ENCODE results near the gene SNED1. TPM values are rescaled to one million over a fixed set of nuclear protein-coding genes. Genes with fewer than 3 reads are reported as not detected.

The SNED1 gene
- total and polyA plus RNA-seq, 2 donors: 3.2 to 7.1 TPM

GRCh38 chr2:241109210-241110088 is 111.0 kb downstream of the SNED1 start:
- Histone ChIP-seq H3K27me3 (ENCODE audit: control insufficient read depth in 2 of 2, insufficient read depth in 1 of 2, low read length in 1 of 2) (no peaks in the 10 kb centered on the region), H3K4me3 (ENCODE audit: low read length in 2 of 2) (no peak overlapping the region), H3K36me3 (ENCODE audit: control insufficient read depth in 2 of 2, insufficient read depth in 2 of 2, low read length in 1 of 2) (peaks cover 22 to 34% of the 10 kb centered on the region in 2 donors), H3K4me1 (ENCODE audit: control insufficient read depth in 2 of 2, insufficient read depth in 2 of 2, low read length in 2 of 2) (peaks cover 0 to 8% of the 10 kb centered on the region in 2 donors), H3K27ac (ENCODE audit: low read depth in 1 of 2, low read length in 1 of 2) (peak overlapping the region; percentile 63 to 88), H3K9me3 (ENCODE audit: control insufficient read depth in 2 of 2, insufficient read depth in 1 of 2, low read length in 1 of 2) (peaks cover 0 to 3% of the 10 kb centered on the region in 2 donors)
- WGBS: 96% methylated on average over 14 of the region's 14 CpGs
- DNase-seq (ENCODE audit: low read depth in 6 of 9, low spot score in 9 of 9): no peak

- no peak for DNase-seq (ENCODE audit: low read depth in 6 of 9, low spot score in 9 of 9)
- Histone ChIP-seq H3K27ac (ENCODE audit: low read depth in 1 of 2, low read length in 1 of 2) (no peak overlapping the region), H3K4me3 (ENCODE audit: low read length in 2 of 2) (no peak overlapping the region), H3K27me3 (ENCODE audit: control insufficient read depth in 2 of 2, insufficient read depth in 1 of 2, low read length in 1 of 2) (no peaks in the 10 kb centered on the region), H3K9me3 (ENCODE audit: control insufficient read depth in 2 of 2, insufficient read depth in 1 of 2, low read length in 1 of 2) (peaks cover 0 to 3% of the 10 kb centered on the region in 2 donors), H3K36me3 (ENCODE audit: control insufficient read depth in 2 of 2, insufficient read depth in 2 of 2, low read length in 1 of 2) (peaks cover 29 to 40% of the 10 kb centered on the region in 2 donors), H3K4me1 (ENCODE audit: control insufficient read depth in 2 of 2, insufficient read depth in 2 of 2, low read length in 2 of 2) (peaks cover 0 to 8% of the 10 kb centered on the region in 2 donors)
- 96% methylated on average over 9 of the region's 9 CpGs for WGBS
Measured at GRCh38 chr2:241110089-241110606, 111.7 kb downstream of the SNED1 start.

- Histone ChIP-seq H3K27ac (ENCODE audit: low read depth in 1 of 2, low read length in 1 of 2) (no peak overlapping the region), H3K9me3 (ENCODE audit: control insufficient read depth in 2 of 2, insufficient read depth in 1 of 2, low read length in 1 of 2) (peaks cover 0 to 3% of the 10 kb centered on the region in 2 donors), H3K36me3 (ENCODE audit: control insufficient read depth in 2 of 2, insufficient read depth in 2 of 2, low read length in 1 of 2) (peaks cover 36 to 38% of the 10 kb centered on the region in 2 donors), H3K27me3 (ENCODE audit: control insufficient read depth in 2 of 2, insufficient read depth in 1 of 2, low read length in 1 of 2) (no peaks in the 10 kb centered on the region), H3K4me3 (ENCODE audit: low read length in 2 of 2) (no peak overlapping the region), H3K4me1 (ENCODE audit: control insufficient read depth in 2 of 2, insufficient read depth in 2 of 2, low read length in 2 of 2) (peaks cover 0 to 8% of the 10 kb centered on the region in 2 donors)
- 94% methylated on average over 19 of the region's 19 CpGs for WGBS
- no peak for DNase-seq (ENCODE audit: low read depth in 6 of 9, low spot score in 9 of 9)
Measured at GRCh38 chr2:241110607-241111439, 112.4 kb downstream of the SNED1 start.

- Histone ChIP-seq H3K36me3 (ENCODE audit: control insufficient read depth in 2 of 2, insufficient read depth in 2 of 2, low read length in 1 of 2) (peaks cover 37 to 40% of the 10 kb centered on the region in 2 donors), H3K4me3 (ENCODE audit: low read length in 2 of 2) (no peak overlapping the region), H3K4me1 (ENCODE audit: control insufficient read depth in 2 of 2, insufficient read depth in 2 of 2, low read length in 2 of 2) (peaks cover 0 to 8% of the 10 kb centered on the region in 2 donors), H3K27ac (ENCODE audit: low read depth in 1 of 2, low read length in 1 of 2) (peak overlapping the region in 1 of 2 donors; percentile 43), H3K27me3 (ENCODE audit: control insufficient read depth in 2 of 2, insufficient read depth in 1 of 2, low read length in 1 of 2) (no peaks in the 10 kb centered on the region), H3K9me3 (ENCODE audit: control insufficient read depth in 2 of 2, insufficient read depth in 1 of 2, low read length in 1 of 2) (peaks cover 0 to 3% of the 10 kb centered on the region in 2 donors)
- 91% methylated on average over 9 of the region's 9 CpGs for WGBS
- no peak for DNase-seq (ENCODE audit: low read depth in 6 of 9, low spot score in 9 of 9)
Measured at GRCh38 chr2:241111440-241111805, 113.0 kb downstream of the SNED1 start.

- Histone ChIP-seq H3K27me3 (ENCODE audit: control insufficient read depth in 2 of 2, insufficient read depth in 1 of 2, low read length in 1 of 2) (no peaks in the 10 kb centered on the region), H3K4me1 (ENCODE audit: control insufficient read depth in 2 of 2, insufficient read depth in 2 of 2, low read length in 2 of 2) (peaks cover 0 to 8% of the 10 kb centered on the region in 2 donors), H3K27ac (ENCODE audit: low read depth in 1 of 2, low read length in 1 of 2) (no peak overlapping the region), H3K36me3 (ENCODE audit: control insufficient read depth in 2 of 2, insufficient read depth in 2 of 2, low read length in 1 of 2) (peaks cover 39 to 45% of the 10 kb centered on the region in 2 donors), H3K9me3 (ENCODE audit: control insufficient read depth in 2 of 2, insufficient read depth in 1 of 2, low read length in 1 of 2) (peaks cover 0 to 3% of the 10 kb centered on the region in 2 donors), H3K4me3 (ENCODE audit: low read length in 2 of 2) (no peak overlapping the region)
- DNase-seq (ENCODE audit: low read depth in 6 of 9, low spot score in 9 of 9): no peak
- 98% methylated on average over 17 of the region's 17 CpGs for WGBS
Measured at GRCh38 chr2:241112046-241112445, 113.6 kb downstream of the SNED1 start.

DNA sequence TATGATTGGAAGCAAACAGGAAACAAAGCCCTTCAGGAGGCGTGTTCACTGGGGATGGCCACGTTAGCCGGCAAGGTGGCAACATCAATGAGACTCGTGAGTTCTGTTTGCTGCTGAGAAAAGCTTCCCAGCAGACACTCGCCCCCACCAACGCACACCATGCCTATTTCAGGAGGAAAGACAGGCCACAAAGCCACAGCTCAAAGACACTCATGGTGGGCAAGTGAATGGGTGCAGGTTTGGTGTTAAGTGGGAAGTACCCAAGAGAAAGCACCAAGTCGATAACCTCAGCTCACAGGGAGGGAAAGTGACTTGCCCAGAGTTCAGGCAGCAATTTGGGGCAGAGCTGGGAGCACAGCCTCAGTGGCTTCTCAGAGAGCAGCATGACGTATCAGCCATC is 114.2 kb downstream of the SNED1 start:
- Histone ChIP-seq H3K4me1 (ENCODE audit: control insufficient read depth in 2 of 2, insufficient read depth in 2 of 2, low read length in 2 of 2) (peaks cover 0 to 8% of the 10 kb centered on the region in 2 donors), H3K36me3 (ENCODE audit: control insufficient read depth in 2 of 2, insufficient read depth in 2 of 2, low read length in 1 of 2) (peaks cover 36 to 46% of the 10 kb centered on the region in 2 donors), H3K27ac (ENCODE audit: low read depth in 1 of 2, low read length in 1 of 2) (peak overlapping the region in 1 of 2 donors; percentile 15), H3K4me3 (ENCODE audit: low read length in 2 of 2) (no peak overlapping the region), H3K27me3 (ENCODE audit: control insufficient read depth in 2 of 2, insufficient read depth in 1 of 2, low read length in 1 of 2) (no peaks in the 10 kb centered on the region), H3K9me3 (ENCODE audit: control insufficient read depth in 2 of 2, insufficient read depth in 1 of 2, low read length in 1 of 2) (peaks cover 0 to 3% of the 10 kb centered on the region in 2 donors)
- 95% methylated on average over 8 of the region's 8 CpGs for WGBS
- DNase-seq (ENCODE audit: low read depth in 6 of 9, low spot score in 9 of 9): peak in 1 of 9 donors; percentile 13

DNA sequence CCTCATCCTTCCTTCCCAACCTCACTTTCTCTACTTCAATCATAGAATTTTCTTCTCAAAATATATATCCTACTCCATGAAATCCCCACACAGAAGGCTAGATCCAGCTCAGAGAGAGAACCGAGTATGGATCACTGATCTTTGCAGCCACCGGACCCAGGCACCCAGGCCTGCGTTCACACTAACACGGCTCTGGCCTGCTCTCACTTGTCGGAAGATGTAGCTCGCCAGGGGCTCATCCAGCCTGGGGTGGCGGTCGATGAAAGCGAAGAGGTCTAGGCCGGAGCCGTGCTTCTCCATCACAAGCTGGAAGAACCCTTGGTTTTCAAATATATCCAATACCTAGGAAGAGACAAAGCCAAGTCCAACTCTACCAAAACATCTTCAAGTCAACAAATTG is 116.4 kb downstream of the SNED1 start:
- 97% methylated on average over 11 of the region's 11 CpGs for WGBS
- Histone ChIP-seq H3K36me3 (ENCODE audit: control insufficient read depth in 2 of 2, insufficient read depth in 2 of 2, low read length in 1 of 2) (peaks cover 35 to 36% of the 10 kb centered on the region in 2 donors), H3K4me3 (ENCODE audit: low read length in 2 of 2) (no peak overlapping the region), H3K27me3 (ENCODE audit: control insufficient read depth in 2 of 2, insufficient read depth in 1 of 2, low read length in 1 of 2) (no peaks in the 10 kb centered on the region), H3K27ac (ENCODE audit: low read depth in 1 of 2, low read length in 1 of 2) (no peak overlapping the region), H3K9me3 (ENCODE audit: control insufficient read depth in 2 of 2, insufficient read depth in 1 of 2, low read length in 1 of 2) (no peaks in the 10 kb centered on the region), H3K4me1 (ENCODE audit: control insufficient read depth in 2 of 2, insufficient read depth in 2 of 2, low read length in 2 of 2) (no peaks in the 10 kb centered on the region)
- DNase-seq (ENCODE audit: low read depth in 6 of 9, low spot score in 9 of 9): no peak

GRCh38 chr2:241115361-241115760 is 116.9 kb downstream of the SNED1 start:
- Histone ChIP-seq H3K4me3 (ENCODE audit: low read length in 2 of 2) (no peak overlapping the region), H3K4me1 (ENCODE audit: control insufficient read depth in 2 of 2, insufficient read depth in 2 of 2, low read length in 2 of 2) (no peaks in the 10 kb centered on the region), H3K27me3 (ENCODE audit: control insufficient read depth in 2 of 2, insufficient read depth in 1 of 2, low read length in 1 of 2) (no peaks in the 10 kb centered on the region), H3K27ac (ENCODE audit: low read depth in 1 of 2, low read length in 1 of 2) (no peak overlapping the region), H3K9me3 (ENCODE audit: control insufficient read depth in 2 of 2, insufficient read depth in 1 of 2, low read length in 1 of 2) (no peaks in the 10 kb centered on the region), H3K36me3 (ENCODE audit: control insufficient read depth in 2 of 2, insufficient read depth in 2 of 2, low read length in 1 of 2) (peaks cover 35 to 36% of the 10 kb centered on the region in 2 donors)
- no peak for DNase-seq (ENCODE audit: low read depth in 6 of 9, low spot score in 9 of 9)
- WGBS: 72% methylated on average over 8 of the region's 8 CpGs
